GM19239 (cell line): ENCODE data around the gene HOXA3.

Experiments
- DNase-seq: peaks from one replicate; pipeline ENCODE4 v3.0.0; 2011; ENCODE audit warnings: low spot score; ENCODE audit not compliant: insufficient read length
- FAIRE-seq: peaks from 2 replicates; lab custom pipeline; 2011; peaks lifted over from hg19 to GRCh38; lab: Jason Lieb, UNC

The HOXA3 gene

DNA sequence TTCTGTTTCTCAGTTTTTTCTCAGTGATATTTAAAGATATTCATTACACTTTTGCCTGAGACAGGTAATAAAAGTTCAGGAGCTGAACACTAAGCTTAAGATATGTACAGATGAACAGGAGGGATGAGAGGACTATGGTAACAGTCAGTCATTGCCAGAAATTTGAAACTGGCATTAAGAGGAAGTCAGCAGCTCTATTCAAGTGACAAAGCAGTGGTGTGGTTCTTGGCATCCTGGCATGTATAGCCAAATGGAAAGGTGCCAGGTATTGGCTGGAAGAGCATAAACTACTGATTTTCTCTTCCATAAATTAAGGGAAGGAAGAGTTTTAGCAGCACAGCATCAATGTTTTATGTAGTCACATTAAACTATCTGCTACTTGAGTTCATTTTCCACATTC is 79.3 kb downstream of the HOXA3 start:
- no peak for DNase-seq
- no peak for FAIRE-seq

DNA sequence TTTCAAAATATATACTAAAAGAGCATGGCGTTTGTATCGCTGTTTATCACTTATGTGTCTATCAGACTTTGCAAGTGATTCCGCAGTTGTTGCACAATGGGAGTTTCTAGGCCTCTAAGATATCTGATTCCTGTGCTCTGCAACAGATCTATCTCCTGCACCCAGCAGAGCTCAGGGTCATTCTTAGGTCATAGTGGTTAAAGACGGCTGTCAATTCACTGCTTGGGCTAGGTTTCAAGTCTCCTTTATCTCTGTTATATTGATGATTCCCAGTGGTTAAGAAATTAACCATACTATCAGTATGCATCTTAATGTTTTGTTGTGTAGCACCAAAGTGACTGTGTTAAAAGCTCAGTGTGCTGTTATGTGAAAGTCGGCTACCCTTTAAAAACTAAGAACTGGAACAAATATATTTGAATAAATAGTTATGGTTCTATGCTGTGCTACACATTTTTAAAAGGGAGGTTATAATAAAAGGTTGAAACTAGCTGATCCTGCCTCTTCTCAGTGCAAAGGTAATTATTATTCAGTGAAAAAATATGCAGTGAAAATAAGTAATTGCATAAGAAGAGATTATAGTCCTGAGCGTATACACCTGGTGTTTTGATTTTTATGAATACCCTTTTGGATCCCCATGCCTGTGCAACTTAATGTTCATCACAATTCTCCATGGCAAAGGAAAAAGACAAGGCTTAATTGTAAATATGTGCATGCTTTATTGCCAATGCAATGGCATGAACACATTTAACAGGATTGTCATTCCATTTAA is 80.6 kb downstream of the HOXA3 start:
- FAIRE-seq (no peak), DNase-seq (no peak)

DNA sequence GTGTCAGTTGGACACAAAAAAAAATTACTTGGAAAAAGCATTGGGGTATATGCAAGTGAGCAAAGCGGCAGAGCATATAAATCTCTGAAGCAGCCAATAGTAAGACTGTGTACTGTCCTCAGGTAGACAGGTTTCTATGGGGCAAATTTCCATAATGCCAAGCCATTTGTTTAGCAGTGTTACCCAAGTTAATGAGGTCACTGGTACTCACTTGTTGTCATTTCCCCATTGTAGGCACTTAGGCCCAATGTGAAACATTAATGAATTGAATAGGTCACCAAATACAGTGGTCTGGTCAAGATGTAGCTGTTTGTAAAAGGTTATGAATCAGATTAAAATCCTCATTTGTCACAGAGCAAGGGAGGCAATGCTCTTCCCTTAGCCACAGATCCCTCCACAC is 84.1 kb downstream of the HOXA3 start:
- FAIRE-seq (no peak), DNase-seq (no peak)

DNA sequence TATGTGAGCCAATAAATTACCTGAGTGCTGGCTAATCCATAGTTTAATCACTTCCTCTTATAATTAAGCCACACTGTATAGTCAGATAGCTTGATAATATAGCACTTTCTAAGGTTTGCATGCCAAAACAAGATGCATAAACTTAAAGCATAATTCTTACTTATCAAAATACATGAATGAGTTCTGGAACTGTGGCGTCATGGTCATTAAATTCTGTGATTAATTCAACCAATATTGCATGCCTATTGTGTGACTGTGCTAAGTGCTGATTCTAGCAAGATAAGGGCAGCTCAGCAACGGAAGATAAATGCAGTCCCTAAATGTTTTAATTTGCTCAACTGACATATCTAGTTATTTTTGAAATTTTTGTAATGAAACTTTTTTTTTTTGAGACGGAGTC is 86.2 kb downstream of the HOXA3 start:
- DNase-seq (no peak), FAIRE-seq (no peak)

DNA sequence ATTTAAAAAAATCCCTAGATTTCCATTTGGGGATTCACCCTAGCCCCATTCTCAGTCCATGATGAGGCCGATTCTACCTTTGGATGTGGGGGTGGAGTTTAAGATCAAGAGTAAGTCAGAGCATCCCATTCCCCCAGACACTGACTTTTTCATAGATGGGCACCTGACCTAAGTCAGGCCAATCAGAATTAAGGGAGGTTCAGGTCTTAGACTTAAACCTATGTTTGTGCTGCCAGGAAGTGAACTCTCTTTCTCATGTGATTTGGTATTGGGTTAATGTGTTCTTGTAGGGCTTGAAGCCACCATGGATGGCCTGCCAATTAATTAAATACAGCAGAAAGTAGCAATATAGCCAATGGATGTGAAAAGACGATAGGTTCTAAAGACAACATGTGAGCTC is 86.7 kb downstream of the HOXA3 start:
- DNase-seq (no peak), FAIRE-seq (no peak)

DNA sequence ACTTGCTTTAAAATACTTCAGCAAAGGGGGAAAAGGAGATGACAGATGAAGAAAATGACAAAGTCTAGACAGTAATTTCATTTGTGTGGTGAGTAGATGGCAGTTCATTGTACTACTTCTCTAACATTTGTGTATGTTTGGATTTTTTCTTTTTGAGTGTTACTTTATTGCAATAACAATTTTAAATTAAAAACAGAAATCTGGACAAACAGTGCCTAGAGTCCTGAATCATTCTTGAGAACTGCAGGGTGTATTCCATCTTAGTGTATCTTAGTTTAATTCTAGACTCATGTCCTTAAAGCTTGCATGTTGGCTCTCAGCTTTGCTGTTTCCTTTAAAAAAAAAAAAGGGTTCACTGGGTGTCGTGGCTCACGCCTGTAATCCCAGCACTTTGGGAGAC is 87.7 kb downstream of the HOXA3 start:
- DNase-seq (no peak), FAIRE-seq (no peak)

DNA sequence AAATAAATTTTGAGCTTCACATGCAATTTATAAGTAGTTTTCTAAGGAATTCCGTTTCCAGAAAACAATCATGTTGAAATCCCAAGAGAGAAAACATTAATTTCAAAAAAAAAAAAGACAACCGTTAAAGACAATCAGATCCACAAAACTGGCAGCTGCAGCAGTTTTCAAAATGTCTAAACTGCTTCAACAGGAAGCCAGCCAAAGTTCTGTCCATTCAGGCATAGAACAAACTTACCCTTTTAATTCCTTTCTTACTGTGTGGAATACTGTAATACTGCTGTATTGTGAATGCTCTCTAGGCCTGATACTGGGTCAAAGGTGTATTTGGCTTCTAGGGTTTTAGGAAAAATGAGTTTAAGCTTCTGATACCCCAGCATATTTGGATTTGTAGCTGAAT is 88.2 kb downstream of the HOXA3 start:
- FAIRE-seq, result no peak

DNA sequence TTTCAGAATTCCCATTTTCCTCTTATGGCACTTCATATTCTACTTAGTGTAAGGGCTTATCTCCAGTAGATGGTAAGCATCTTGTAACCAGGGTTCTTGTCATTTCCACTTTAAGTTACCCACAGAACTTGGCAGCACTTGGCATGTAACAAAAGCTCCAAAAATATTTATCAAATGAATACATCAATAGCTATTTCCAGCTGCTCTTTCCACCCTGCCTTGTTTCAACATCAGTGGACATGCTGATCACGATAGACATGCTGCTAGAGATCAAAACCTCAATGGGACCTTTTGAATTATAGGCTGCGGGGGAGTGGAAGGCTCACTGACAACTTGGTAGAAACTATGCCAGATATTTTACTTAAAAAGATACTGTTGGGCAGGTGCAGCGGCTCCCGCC is 89.4 kb downstream of the HOXA3 start:
- FAIRE-seq, result no peak
- DNase-seq, result no peak

More for the DNA sequence above, 88.2 kb downstream of the HOXA3 start:
- DNase-seq, result no peak
